ENCODE data around the gene STK31. TPM values are rescaled to one million over a fixed set of nuclear protein-coding genes. Genes with fewer than 3 reads are reported as not detected.
"Not testable (repeated sequence)": the region's sequence is repeated elsewhere in the genome, so short reads cannot be mapped to it uniquely, and the experiment has no call there.

The STK31 gene
- total RNA-seq, 4 donors from 2014 or later, result 0.10 TPM; not detected in 3

DNA sequence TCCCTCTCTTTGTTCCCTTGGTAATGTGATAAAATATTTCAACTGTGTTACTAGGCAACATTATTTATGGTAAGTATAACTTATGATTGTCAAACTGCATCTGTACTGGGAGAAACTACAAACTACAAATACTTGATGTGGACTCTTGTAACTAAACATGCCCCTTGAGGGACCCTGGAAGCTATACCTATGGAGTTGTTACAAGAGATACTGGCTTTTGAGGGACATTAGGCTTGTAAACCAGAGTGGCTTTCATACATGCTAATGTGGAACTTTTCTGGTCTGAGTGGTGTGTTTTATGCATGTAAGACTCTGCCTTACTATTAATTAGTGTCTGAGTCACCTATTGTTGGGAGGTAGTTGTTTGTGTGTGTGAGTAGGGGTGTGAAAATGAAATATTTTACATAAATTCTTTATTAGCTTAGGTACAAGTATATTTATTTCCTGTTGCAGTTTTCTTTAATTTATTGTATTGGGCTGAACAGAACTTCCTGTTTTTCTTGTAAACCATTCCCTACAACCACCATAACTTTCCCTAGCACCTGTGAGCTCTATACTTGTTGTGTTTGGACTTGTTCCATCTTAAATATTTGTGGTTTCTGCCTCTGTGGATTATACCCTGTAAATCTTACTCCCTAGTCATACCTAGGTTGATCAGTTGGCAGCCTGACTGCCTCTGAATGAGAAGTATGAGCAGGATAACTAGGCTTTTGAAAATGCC lies 49.8 kb downstream of the STK31 start:
- Histone ChIP-seq H3K27me3 (no peaks in the 10 kb centered on the region), H3K36me3 (no peaks in the 10 kb centered on the region), H3K9me3 (no peaks in the 10 kb centered on the region), H3K4me3 (no peak overlapping the region), H3K4me1 (no peaks in the 10 kb centered on the region), H3K27ac (no peak overlapping the region)
- ATAC-seq (no peak), DNase-seq (no peak)
- TF ChIP-seq POLR2A (IDR thresholded peaks at IDR 0.05), result no peak
- TF ChIP-seq, protein P1, sequence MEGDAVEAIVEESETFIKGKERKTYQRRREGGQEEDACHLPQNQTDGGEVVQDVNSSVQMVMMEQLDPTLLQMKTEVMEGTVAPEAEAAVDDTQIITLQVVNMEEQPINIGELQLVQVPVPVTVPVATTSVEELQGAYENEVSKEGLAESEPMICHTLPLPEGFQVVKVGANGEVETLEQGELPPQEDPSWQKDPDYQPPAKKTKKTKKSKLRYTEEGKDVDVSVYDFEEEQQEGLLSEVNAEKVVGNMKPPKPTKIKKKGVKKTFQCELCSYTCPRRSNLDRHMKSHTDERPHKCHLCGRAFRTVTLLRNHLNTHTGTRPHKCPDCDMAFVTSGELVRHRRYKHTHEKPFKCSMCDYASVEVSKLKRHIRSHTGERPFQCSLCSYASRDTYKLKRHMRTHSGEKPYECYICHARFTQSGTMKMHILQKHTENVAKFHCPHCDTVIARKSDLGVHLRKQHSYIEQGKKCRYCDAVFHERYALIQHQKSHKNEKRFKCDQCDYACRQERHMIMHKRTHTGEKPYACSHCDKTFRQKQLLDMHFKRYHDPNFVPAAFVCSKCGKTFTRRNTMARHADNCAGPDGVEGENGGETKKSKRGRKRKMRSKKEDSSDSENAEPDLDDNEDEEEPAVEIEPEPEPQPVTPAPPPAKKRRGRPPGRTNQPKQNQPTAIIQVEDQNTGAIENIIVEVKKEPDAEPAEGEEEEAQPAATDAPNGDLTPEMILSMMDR (IDR thresholded peaks at IDR 0.05 in 4 of 5, conservative IDR thresholded peaks at IDR 0.05 in 1 of 5), result no peak
- in situ Hi-C loops (cut with MboI; ENCODE audit: low sequenced_read_pairs in 4 of 4) (no loop called here), intact Hi-C loops (cut with DNase I; ENCODE audit: low total_unique reads) (no loop called here)

DNA sequence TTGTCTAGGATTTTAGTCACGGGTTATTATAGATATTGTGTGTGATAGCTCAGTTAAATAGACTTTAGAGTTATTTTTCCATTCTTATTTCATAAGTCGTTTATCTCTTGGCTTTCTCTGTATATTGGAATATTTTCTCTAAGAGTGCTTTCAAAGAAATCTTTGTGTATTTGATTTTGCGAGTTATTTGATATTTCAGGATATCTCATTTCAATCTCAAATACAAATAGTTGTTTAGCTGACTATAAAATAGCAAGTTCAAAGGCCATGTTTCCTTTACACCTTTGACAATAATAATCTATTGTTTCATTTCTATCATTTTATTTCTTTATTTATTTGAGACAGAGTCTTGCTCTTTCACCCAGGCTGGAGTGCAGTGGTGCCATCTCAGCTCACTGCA lies 55.9 kb downstream of the STK31 start:
- no peak overlapping the region for H3K4me3 ChIP-seq
- TF ChIP-seq POLR2A (IDR thresholded peaks at IDR 0.05), result no peak
- TF ChIP-seq, protein P1 (IDR thresholded peaks at IDR 0.05 in 4 of 5, conservative IDR thresholded peaks at IDR 0.05 in 1 of 5), result no peak
- no peaks in the 10 kb centered on the region for H3K36me3 ChIP-seq
- DNase-seq, result no peak
- intact Hi-C loops (cut with DNase I; ENCODE audit: low total_unique reads) (no loop called here), in situ Hi-C loops (cut with MboI; ENCODE audit: low sequenced_read_pairs in 4 of 4) (no loop called here)
- no peaks in the 10 kb centered on the region for H3K9me3 ChIP-seq
- H3K27me3 ChIP-seq, result no peaks in the 10 kb centered on the region
- no peaks in the 10 kb centered on the region for H3K4me1 ChIP-seq
- H3K27ac ChIP-seq, result no peak overlapping the region
- no peak for ATAC-seq

DNA sequence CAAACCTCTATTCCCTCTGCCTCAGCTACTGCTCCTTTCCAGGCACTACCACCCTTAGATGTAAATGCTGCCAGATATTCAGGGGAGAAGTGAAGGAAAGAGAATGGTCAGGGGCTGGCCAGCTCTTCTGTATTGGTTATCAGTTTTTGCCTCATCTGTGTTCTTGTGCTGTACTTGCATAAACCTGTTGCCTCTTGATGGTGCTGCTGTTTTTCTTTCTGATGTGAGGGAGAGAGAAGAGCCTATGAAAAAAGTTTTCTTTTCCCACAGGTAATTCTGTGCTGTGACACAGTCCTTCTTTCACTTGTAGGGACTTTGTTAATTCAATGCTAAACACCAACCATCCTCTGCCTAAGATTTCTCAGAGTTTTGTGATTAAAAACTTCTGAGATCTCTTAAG lies 57.5 kb downstream of the STK31 start:
- intact Hi-C loops (cut with DNase I; ENCODE audit: low total_unique reads) (no loop called here), in situ Hi-C loops (cut with MboI; ENCODE audit: low sequenced_read_pairs in 4 of 4) (no loop called here)
- H3K4me3 ChIP-seq, result no peak overlapping the region
- no peaks in the 10 kb centered on the region for H3K36me3 ChIP-seq
- no peaks in the 10 kb centered on the region for H3K4me1 ChIP-seq
- ATAC-seq (no peak), DNase-seq (no peak)
- H3K9me3 ChIP-seq, result no peaks in the 10 kb centered on the region
- H3K27me3 ChIP-seq, result no peaks in the 10 kb centered on the region
- TF ChIP-seq, protein P1 (IDR thresholded peaks at IDR 0.05 in 4 of 5, conservative IDR thresholded peaks at IDR 0.05 in 1 of 5), result no peak
- no peak for TF ChIP-seq POLR2A (IDR thresholded peaks at IDR 0.05)
- no peak overlapping the region for H3K27ac ChIP-seq

DNA sequence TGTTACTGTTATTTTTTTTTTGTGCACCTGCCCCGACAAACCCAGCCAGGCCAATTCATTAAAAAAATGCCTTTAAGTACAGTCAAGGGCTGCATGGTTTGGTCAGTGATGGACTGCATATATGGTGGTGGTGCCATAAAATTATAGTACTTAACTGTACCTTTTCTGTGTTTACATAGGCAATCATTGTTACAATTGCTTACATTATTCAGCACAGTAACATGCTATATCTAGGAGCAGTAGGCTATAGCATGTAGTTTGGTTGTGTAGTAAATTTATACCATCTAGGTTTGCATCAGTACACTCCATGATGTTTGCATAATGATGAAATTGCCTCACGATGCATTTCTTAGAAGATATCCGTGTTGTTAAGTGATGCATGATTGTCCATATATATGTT lies 58.0 kb downstream of the STK31 start:
- intact Hi-C loops (cut with DNase I; ENCODE audit: low total_unique reads), result no loop called here
- in situ Hi-C loops (cut with MboI; ENCODE audit: low sequenced_read_pairs in 4 of 4), result no loop called here
- no peak for DNase-seq

DNA sequence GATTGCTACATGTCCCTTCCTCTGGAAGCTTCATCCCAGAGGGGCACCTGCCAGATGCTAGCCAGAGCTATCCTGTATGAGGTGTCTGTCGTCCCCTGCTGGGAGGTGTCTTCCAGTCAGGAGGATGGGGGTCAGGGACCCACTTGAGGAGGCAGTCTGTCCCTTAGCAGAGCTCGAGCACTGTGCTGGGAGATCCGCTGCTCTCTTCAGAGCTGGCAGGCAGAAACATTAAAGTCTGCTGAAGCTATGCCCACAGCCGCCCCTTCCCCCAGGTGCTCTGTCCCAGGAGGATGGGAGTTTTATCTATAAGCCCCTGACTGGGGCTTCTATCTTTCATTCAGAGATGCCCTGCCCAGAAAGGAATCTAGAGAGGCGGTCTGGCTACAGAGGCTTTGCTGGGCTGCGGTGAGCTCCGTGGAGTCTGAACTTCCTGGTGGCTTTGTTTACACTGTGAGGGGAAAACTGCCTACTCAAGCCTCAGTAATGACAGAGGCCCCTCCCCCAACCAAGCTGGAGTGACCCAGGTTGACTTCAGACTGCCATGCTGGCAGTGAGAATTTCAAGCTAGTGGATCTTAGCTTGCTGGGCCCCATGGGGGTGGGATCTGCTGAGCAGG lies 69.3 kb downstream of the STK31 start:
- intact Hi-C loops (cut with DNase I; ENCODE audit: low total_unique reads); DNase-seq; H3K27me3 ChIP-seq; H3K27ac ChIP-seq; H3K4me1 ChIP-seq; H3K9me3 ChIP-seq; H3K36me3 ChIP-seq; H3K4me3 ChIP-seq; ATAC-seq; in situ Hi-C loops (cut with MboI; ENCODE audit: low sequenced_read_pairs in 4 of 4): not testable (repeated sequence)

More for the DNA sequence above, 58.0 kb downstream of the STK31 start:
- Histone ChIP-seq H3K27ac (no peak overlapping the region), H3K4me1 (no peaks in the 10 kb centered on the region), H3K27me3 (no peaks in the 10 kb centered on the region), H3K4me3 (no peak overlapping the region), H3K36me3 (no peaks in the 10 kb centered on the region), H3K9me3 (no peaks in the 10 kb centered on the region)
- ATAC-seq, result no peak
- TF ChIP-seq, protein P1 (IDR thresholded peaks at IDR 0.05 in 4 of 5, conservative IDR thresholded peaks at IDR 0.05 in 1 of 5), result no peak
- no peak for TF ChIP-seq POLR2A (IDR thresholded peaks at IDR 0.05)

Measured in gastrocnemius medialis (tissue), 4 donors.